Endothelial cell of umbilical vein (primary cell): Measurements from ENCODE around the gene ZPLD1. TPM values are rescaled to one million over a fixed set of nuclear protein-coding genes. Genes with fewer than 3 reads are reported as not detected.

ENCODE experiments used
- BruUV-seq: library from RNA; stranded (reverse); fragments of 400-500 nt; replicated peaks from 2 replicates; lab custom pipeline; 2021; lab: Mats Ljungman, UMichigan
- CTCF ChIA-PET: fragments of 300-600, 350-600 bp; sonication (Branson Sonifier 250); formaldehyde crosslinking; loops from one replicate; lab custom pipeline; 2021; ENCODE audit warnings: antibody characterized with exemption, inconsistent platforms; lab: Charles Lee
- POLR2A ChIA-PET: fragments of 300-600, 350-600 bp; sonication (Branson Sonifier 250); formaldehyde crosslinking; loops from one replicate; lab custom pipeline; 2021; ENCODE audit warnings: antibody characterized with exemption, inconsistent platforms; lab: Charles Lee
- DNase-seq: peaks from one replicate; pipeline ENCODE4 v3.0.0-alpha.2; 2011; ENCODE audit warnings: low read depth, low spot score
- FAIRE-seq: peaks from 2 replicates; lab custom pipeline; 2011; peaks lifted over from hg19 to GRCh38; lab: Jason Lieb, UNC
- H2AFZ ChIP-seq: 2 replicates; pipeline ENCODE4 v1.6.0; 2012; ENCODE audit warnings: low read depth, low read length, control low read depth, inconsistent platforms
- H3K27ac ChIP-seq: 2 replicates; pipeline ENCODE4 v1.5.1; 2011; ENCODE audit warnings: low read depth, mild to moderate bottlenecking, control low read depth, low read length, moderate library complexity; ENCODE audit not compliant: insufficient read depth
- H3K27me3 ChIP-seq, 2 experiments: 2 replicates each; pipeline versions ENCODE4 v1.6.0 to v1.6.1; 2011; ENCODE audit warnings: low read length in 2 of 2, mixed read lengths in 1 of 2; ENCODE audit not compliant: control insufficient read depth in 2 of 2, insufficient read depth in 2 of 2
- H3K36me3 ChIP-seq, 2 experiments: 2 replicates in 1 of 2; 3 replicates in 1 of 2; pipeline ENCODE4 v1.5.1; 2011; ENCODE audit warnings: low read length in 2 of 2, mild to moderate bottlenecking in 1 of 2, moderate library complexity in 1 of 2; ENCODE audit not compliant: control insufficient read depth in 2 of 2, insufficient read depth in 2 of 2; ENCODE audit errors: extremely low read depth in 1 of 2
- H3K4me1 ChIP-seq: 3 replicates; pipeline ENCODE4 v1.5.1; 2011; ENCODE audit warnings: mild to moderate bottlenecking, low read length; ENCODE audit not compliant: control insufficient read depth, insufficient read depth; ENCODE audit errors: extremely low read depth
- H3K4me2 ChIP-seq: 2 replicates; pipeline ENCODE4 v1.6.1; 2011; ENCODE audit warnings: low read length, control low read depth, mixed read lengths; ENCODE audit not compliant: insufficient read depth
- H3K4me3 ChIP-seq, 3 experiments: fragments of 200-600 bp in 1 of 3; sonication (generic), shearing (Covaris generic) in 1 of 3; replicated peaks in 1 of 3; 2 replicates each; pipeline ENCODE4 v1.5.1; 2011 to 2016; ENCODE audit warnings: control low read depth in 3 of 3, low read length in 3 of 3, mild to moderate bottlenecking in 2 of 3, inconsistent platforms in 1 of 3, low read depth in 1 of 3, moderate library complexity in 1 of 3; ENCODE audit not compliant: insufficient read depth in 1 of 3
- H3K79me2 ChIP-seq: 2 replicates; pipeline ENCODE4 v1.6.0; 2012; ENCODE audit warnings: low read length, inconsistent platforms; ENCODE audit not compliant: control insufficient read depth, insufficient read depth
- H3K9ac ChIP-seq: replicated peaks from 2 replicates; pipeline ENCODE3; 2011; ENCODE audit warnings: low read length, control low read depth; ENCODE audit not compliant: insufficient read depth; ENCODE audit errors: extremely low read depth
- H3K9me1 ChIP-seq: replicated peaks from 3 replicates; pipeline ENCODE4 v1.6.0; 2011; ENCODE audit warnings: mild to moderate bottlenecking, low read length; ENCODE audit not compliant: control insufficient read depth, insufficient read depth; ENCODE audit errors: extremely low read depth
- H3K9me3 ChIP-seq: replicated peaks from 2 replicates; pipeline ENCODE4 v1.5.1; 2012; ENCODE audit warnings: low read length, inconsistent platforms; ENCODE audit not compliant: control insufficient read depth, insufficient read depth
- H4K20me1 ChIP-seq: replicated peaks from 2 replicates; pipeline ENCODE3; 2011; ENCODE audit warnings: mild to moderate bottlenecking, low read length; ENCODE audit not compliant: control insufficient read depth, insufficient read depth; ENCODE audit errors: extremely low read depth
- EZH2 ChIP-seq: IDR thresholded peaks from 2 replicates; pipeline ENCODE4 v1.6.1; 2012; ENCODE audit warnings: borderline replicate concordance, low read depth, mild to moderate bottlenecking, moderate library complexity, low read length, inconsistent platforms; ENCODE audit not compliant: severe bottlenecking
- FOS ChIP-seq: IDR thresholded peaks from 2 replicates; pipeline ENCODE4 v1.6.1; 2011; ENCODE audit warnings: mild to moderate bottlenecking, low read length, moderate library complexity, borderline replicate concordance; ENCODE audit not compliant: insufficient read depth
- GATA2 ChIP-seq: IDR thresholded peaks from 2 replicates; pipeline ENCODE4 v1.7.0; 2011; ENCODE audit warnings: low read depth, mild to moderate bottlenecking, moderate library complexity, mixed read lengths, low read length; ENCODE audit not compliant: insufficient read length, insufficient read depth
- JUN ChIP-seq: IDR thresholded peaks from 2 replicates; pipeline ENCODE4 v1.6.1; 2011; ENCODE audit warnings: borderline replicate concordance, low read depth; ENCODE audit not compliant: insufficient read length, insufficient read depth
- MYC ChIP-seq: IDR thresholded peaks from one replicate; pipeline ENCODE4 v1.6.1; 2011; ENCODE audit warnings: mild to moderate bottlenecking, low read depth, low read length
- POLR2A ChIP-seq: IDR thresholded peaks from 2 replicates; pipeline ENCODE4 v1.6.1; 2012; ENCODE audit warnings: low read depth, mild to moderate bottlenecking, control low read depth, low read length
- POLR2AphosphoS5 ChIP-seq: IDR thresholded peaks from 2 replicates; pipeline ENCODE4 v1.6.1; 2012; ENCODE audit warnings: low read depth, mild to moderate bottlenecking, control low read depth, low read length, moderate library complexity; ENCODE audit not compliant: insufficient read depth
- dilution Hi-C: fragments of 300-500 bp; cut with MboI; formaldehyde crosslinking; loops from one replicate; pipeline ENCODE4 v1.15.0; 2019; ENCODE audit warnings: low sequenced_read_pairs; ENCODE audit not compliant: extremely low pct_ligation_motif_present
- intact Hi-C: fragments of 100-400 bp; cut with micrococcal nuclease; formaldehyde crosslinking; loops from one replicate; pipeline ENCODE4 v1.10.0; 2022
- polyA plus RNA-seq, 4 experiments: library from polyadenylated mRNA; depleted of rRNA in 3 of 4; stranded (reverse) in 3 of 4; unstranded in 1 of 4; fragments of >200 nt; gene quantifications; 2 replicates each; pipeline versions ENCODE4 v1.2.1 to v1.2.3, GENCODE V29; 2011 to 2012; ENCODE audit warnings: missing spikeins in 1 of 4
- total RNA-seq: library from RNA; stranded (reverse); gene quantifications from 2 replicates; pipeline ENCODE4 v1.2.3, GENCODE V29; 2021
- TF ChIP-seq, protein P1 (sequence below), 2 donors: IDR thresholded peaks; 1 replicate in 1 of 2; 2 replicates in 1 of 2; pipeline ENCODE4 v1.5.1; 2011; ENCODE audit warnings: low read length in 2 of 2, mild to moderate bottlenecking in 2 of 2, moderate library complexity in 2 of 2, control low read depth in 1 of 2, inconsistent platforms in 1 of 2, low read depth in 1 of 2; ENCODE audit not compliant: insufficient read depth in 1 of 2; ENCODE audit errors: extremely low read depth in 1 of 2
- TF ChIP-seq, protein P2 (sequence below): IDR thresholded peaks from 2 replicates; pipeline ENCODE4 v1.6.1; 2011; ENCODE audit not compliant: insufficient read depth, insufficient read length

Gene ZPLD1
- total and polyA plus RNA-seq, 2 donors (not counting 3 experiments of a cell fraction or from before 2014, with no cell fraction given): not detected

DNA sequence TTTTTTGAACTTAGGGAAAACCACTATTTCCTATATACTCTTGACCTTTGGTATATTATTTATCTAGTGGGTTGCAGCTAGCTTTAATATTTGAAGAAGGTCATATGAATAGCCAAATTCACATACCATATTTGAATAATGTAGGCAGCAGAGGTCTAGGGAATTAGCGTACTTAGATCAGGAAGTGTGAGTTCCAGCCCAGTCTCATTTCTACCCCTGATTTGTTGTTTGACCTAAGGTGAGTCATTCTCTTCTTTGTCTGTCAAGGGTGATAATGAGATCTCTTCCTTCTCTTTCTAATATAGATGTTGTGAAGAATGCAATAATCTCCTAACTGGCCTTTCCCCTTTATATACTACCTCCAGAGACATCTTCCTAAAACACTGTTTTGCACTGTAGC, 36.6 kb upstream of the ZPLD1 start:
- Histone ChIP-seq H3K9me1 (no peaks in the 10 kb centered on the region), H3K9me3 (no peaks in the 10 kb centered on the region), H3K4me1 (no peaks in the 10 kb centered on the region), H3K79me2 (no peaks in the 10 kb centered on the region), H3K4me2 (no peak overlapping the region), H3K27me3 (peaks cover 1% of the 10 kb centered on the region in 2 experiments), H4K20me1 (no peaks in the 10 kb centered on the region), H3K4me3 (no peak overlapping the region), H3K36me3 (no peaks in the 10 kb centered on the region), H3K9ac (no peak overlapping the region), H2AFZ (no peak overlapping the region), H3K27ac (no peak overlapping the region)
- DNase-seq (no peak), FAIRE-seq (no peak)
- ChIA-PET CTCF (no interaction called here), POLR2A (no interaction called here)
- dilution Hi-C loops: no loop called here
- no TSS peak for BruUV-seq
- intact Hi-C loops: no loop called here
- TF ChIP-seq, protein P1, sequence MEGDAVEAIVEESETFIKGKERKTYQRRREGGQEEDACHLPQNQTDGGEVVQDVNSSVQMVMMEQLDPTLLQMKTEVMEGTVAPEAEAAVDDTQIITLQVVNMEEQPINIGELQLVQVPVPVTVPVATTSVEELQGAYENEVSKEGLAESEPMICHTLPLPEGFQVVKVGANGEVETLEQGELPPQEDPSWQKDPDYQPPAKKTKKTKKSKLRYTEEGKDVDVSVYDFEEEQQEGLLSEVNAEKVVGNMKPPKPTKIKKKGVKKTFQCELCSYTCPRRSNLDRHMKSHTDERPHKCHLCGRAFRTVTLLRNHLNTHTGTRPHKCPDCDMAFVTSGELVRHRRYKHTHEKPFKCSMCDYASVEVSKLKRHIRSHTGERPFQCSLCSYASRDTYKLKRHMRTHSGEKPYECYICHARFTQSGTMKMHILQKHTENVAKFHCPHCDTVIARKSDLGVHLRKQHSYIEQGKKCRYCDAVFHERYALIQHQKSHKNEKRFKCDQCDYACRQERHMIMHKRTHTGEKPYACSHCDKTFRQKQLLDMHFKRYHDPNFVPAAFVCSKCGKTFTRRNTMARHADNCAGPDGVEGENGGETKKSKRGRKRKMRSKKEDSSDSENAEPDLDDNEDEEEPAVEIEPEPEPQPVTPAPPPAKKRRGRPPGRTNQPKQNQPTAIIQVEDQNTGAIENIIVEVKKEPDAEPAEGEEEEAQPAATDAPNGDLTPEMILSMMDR (IDR thresholded peaks at IDR 0.05; ENCODE audit: extremely low read depth in 1 of 2, insufficient read depth in 1 of 2, low read depth in 1 of 2, low read length in 2 of 2): no peak
- TF ChIP-seq, protein P2, sequence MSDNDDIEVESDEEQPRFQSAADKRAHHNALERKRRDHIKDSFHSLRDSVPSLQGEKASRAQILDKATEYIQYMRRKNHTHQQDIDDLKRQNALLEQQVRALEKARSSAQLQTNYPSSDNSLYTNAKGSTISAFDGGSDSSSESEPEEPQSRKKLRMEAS: no peak
- no peak for TF ChIP-seq POLR2AphosphoS5
- TF ChIP-seq POLR2A: no peak
- TF ChIP-seq JUN: no peak
- TF ChIP-seq EZH2: no peak
- TF ChIP-seq MYC: no peak
- no peak for TF ChIP-seq FOS
- no peak for TF ChIP-seq GATA2
